Left lung (tissue), 10 donors: ENCODE data around the gene MAST2. TPM values are rescaled to one million over a fixed set of nuclear protein-coding genes. Genes with fewer than 3 reads are reported as not detected.
"Not testable (repeated sequence)": the region's sequence is repeated elsewhere in the genome, so short reads cannot be mapped to it uniquely, and the experiment has no call there.

Source experiments
- ATAC-seq: fragments of 200-7000 bp; cut with Tn5 transposase; one replicate; pipeline ENCODE4 v1.9.1; 2020; ENCODE audit warnings: moderate library complexity
- DNase-seq, 4 donors: peaks; one replicate each; pipeline ENCODE4 v3.0.0-alpha.2; 2013 to 2020
- H3K27ac ChIP-seq, 2 donors: fragments of 200-600 bp; sonication (generic) in 1 of 2; one replicate each; pipeline versions ENCODE4 v1.5.0 to v1.8.0; 2020 to 2021
- H3K27me3 ChIP-seq, 2 donors: fragments of 200-600 bp; sonication (generic) in 1 of 2; one replicate each; pipeline versions ENCODE4 v1.5.0 to v1.8.0; 2020 to 2021
- H3K36me3 ChIP-seq, 2 donors: fragments of 200-600 bp; sonication (generic) in 1 of 2; one replicate each; pipeline versions ENCODE4 v1.5.0 to v1.8.0; 2020 to 2021
- H3K4me1 ChIP-seq, 2 donors: fragments of 200-600 bp; one replicate each; pipeline ENCODE4 v1.8.0; 2021
- H3K4me3 ChIP-seq, 2 donors: fragments of 200-600 bp; sonication (generic) in 1 of 2; one replicate each; pipeline versions ENCODE4 v1.5.0 to v1.8.0; 2020 to 2021; ENCODE audit warnings: mild to moderate bottlenecking in 1 of 2
- H3K9me3 ChIP-seq, 2 donors: fragments of 200-600 bp; sonication (generic) in 1 of 2; one replicate each; pipeline versions ENCODE4 v1.5.0 to v1.8.0; 2020 to 2021
- intact Hi-C, 2 donors: fragments of 100-400 bp; cut with DNase I; formaldehyde crosslinking; loops; one replicate each; pipeline versions ENCODE4 v1.11.2 to v1.14.2; 2022
- polyA plus RNA-seq, 6 donors: library from polyadenylated mRNA; unstranded; fragments of 120-200 nt; gene quantifications; one replicate each; pipeline ENCODE4 v1.2.1, GENCODE V29; 2013; ENCODE audit not compliant: insufficient read length in 6 of 6
- total RNA-seq, 2 donors: library from RNA; stranded (reverse); fragmentation: NEBNext Ultra II Directional; extraction: Animal tissue kit (Norgen Biotek cat#: 25700); gene quantifications; one replicate each; pipeline ENCODE4 v1.2.1, GENCODE V29; 2021
- TF ChIP-seq, protein P1 (sequence below), 2 donors: fragments of 200-600 bp; sonication (generic) in 1 of 2; IDR thresholded peaks; one replicate each; pipeline versions ENCODE4 v1.5.0 to v1.8.0; 2021; ENCODE audit warnings: antibody characterized with exemption in 2 of 2
- donor health status: DM: no; HTN: yes; CAD: no.
- donor health status: DM: no; HTN: no; CAD: no.

Gene MAST2
- total and polyA plus RNA-seq, 8 donors = 27.3 to 74.4 (median 64.9) TPM

- DNase-seq (no peak), ATAC-seq (no peak)
- no peaks in the 10 kb centered on the region for H3K9me3 ChIP-seq
- intact Hi-C loops = no loop called here
- no peaks in the 10 kb centered on the region for H3K36me3 ChIP-seq
- no peak overlapping the region for H3K27ac ChIP-seq
- TF ChIP-seq, protein P1, sequence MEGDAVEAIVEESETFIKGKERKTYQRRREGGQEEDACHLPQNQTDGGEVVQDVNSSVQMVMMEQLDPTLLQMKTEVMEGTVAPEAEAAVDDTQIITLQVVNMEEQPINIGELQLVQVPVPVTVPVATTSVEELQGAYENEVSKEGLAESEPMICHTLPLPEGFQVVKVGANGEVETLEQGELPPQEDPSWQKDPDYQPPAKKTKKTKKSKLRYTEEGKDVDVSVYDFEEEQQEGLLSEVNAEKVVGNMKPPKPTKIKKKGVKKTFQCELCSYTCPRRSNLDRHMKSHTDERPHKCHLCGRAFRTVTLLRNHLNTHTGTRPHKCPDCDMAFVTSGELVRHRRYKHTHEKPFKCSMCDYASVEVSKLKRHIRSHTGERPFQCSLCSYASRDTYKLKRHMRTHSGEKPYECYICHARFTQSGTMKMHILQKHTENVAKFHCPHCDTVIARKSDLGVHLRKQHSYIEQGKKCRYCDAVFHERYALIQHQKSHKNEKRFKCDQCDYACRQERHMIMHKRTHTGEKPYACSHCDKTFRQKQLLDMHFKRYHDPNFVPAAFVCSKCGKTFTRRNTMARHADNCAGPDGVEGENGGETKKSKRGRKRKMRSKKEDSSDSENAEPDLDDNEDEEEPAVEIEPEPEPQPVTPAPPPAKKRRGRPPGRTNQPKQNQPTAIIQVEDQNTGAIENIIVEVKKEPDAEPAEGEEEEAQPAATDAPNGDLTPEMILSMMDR (IDR thresholded peaks at IDR 0.05) = no peak
- no peaks in the 10 kb centered on the region for H3K4me1 ChIP-seq
- H3K27me3 ChIP-seq = no peaks in the 10 kb centered on the region
- no peak overlapping the region for H3K4me3 ChIP-seq
These were observed 67.1 kb downstream of the MAST2 start for GRCh38 chr1:45870500-45870899.

DNA sequence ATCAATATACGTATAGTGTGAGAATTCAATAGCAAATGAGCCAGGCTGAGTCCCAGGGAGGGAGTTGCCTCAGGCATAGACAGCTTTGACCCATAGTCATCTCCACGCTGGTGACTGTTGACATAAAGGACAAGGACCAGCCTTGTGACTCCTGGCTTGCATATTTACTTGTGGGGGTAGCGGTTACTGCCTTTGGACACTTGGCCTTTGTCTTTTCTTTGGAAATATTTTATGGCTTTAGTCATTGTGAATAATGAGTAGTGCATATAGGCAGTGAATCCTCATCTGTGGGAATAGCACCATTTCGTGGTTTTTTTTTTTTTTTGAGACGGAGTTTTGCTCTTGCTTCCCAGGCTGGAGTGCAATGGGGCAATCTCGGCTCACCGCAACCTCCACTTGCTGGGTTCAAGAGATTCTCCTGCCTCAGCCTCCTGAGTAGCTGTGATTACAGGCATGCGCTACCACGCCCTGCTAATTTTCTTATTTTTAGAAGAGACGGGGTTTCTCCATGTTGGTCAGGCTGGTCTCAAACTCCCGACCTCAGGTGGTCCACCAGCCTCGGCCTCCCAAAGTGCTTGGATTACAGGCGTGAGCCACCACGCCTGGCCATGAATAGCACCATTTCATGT is 68.9 kb downstream of the MAST2 start:
- H3K36me3 ChIP-seq, H3K4me1 ChIP-seq, ATAC-seq, H3K9me3 ChIP-seq, H3K27ac ChIP-seq, H3K4me3 ChIP-seq, DNase-seq, intact Hi-C loops, H3K27me3 ChIP-seq: not testable (repeated sequence)

DNA sequence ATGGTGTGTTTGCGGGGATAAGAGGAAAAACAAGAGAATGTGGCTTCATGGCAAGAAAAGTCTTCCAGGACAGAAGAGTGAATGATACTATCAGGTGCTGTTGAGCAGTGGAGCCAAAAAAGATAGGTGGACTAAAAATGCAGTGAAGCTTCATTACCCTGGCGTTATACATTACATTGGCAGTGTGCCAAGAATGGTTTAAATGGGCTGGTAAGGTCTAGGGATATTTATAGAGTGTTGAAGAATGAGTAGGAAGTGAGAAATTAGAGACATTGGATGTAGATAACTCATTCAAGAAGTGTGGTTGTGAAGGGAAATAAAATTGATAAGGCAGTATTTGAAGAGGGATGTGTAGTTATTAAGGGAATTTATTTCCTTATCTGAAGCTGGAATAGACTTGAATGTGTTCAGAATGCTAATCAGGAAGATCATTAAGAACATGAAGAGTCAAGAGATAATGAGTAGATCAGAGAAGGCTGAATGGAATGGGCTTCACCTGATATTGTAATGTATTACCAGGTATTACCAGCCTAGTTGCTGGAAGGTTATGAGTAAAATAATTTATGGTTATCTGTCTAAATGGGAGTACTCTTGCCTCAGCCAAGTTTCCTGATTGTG is 72.7 kb downstream of the MAST2 start:
- Histone ChIP-seq H3K27me3 (no peaks in the 10 kb centered on the region), H3K9me3 (no peaks in the 10 kb centered on the region), H3K4me3 (no peak overlapping the region), H3K36me3 (no peaks in the 10 kb centered on the region), H3K4me1 (no peaks in the 10 kb centered on the region), H3K27ac (no peak overlapping the region)
- intact Hi-C loops = no loop called here
- DNase-seq (no peak), ATAC-seq (no peak)
- TF ChIP-seq, protein P1 (IDR thresholded peaks at IDR 0.05) = no peak

- TF ChIP-seq, protein P1 (IDR thresholded peaks at IDR 0.05) = no peak
- ATAC-seq (no peak), DNase-seq (no peak)
- Histone ChIP-seq H3K36me3 (no peaks in the 10 kb centered on the region), H3K4me3 (no peak overlapping the region), H3K27me3 (no peaks in the 10 kb centered on the region), H3K27ac (no peak overlapping the region), H3K9me3 (no peaks in the 10 kb centered on the region), H3K4me1 (no peaks in the 10 kb centered on the region)
- intact Hi-C loops = no loop called here
These were observed 73.9 kb downstream of the MAST2 start for GRCh38 chr1:45877264-45877663.

- H3K27me3 ChIP-seq = no peaks in the 10 kb centered on the region
- no peak overlapping the region for H3K4me3 ChIP-seq
- DNase-seq (no peak), ATAC-seq (no peak)
- H3K9me3 ChIP-seq = no peaks in the 10 kb centered on the region
- no peaks in the 10 kb centered on the region for H3K4me1 ChIP-seq
- intact Hi-C loops = no loop called here
- H3K36me3 ChIP-seq = no peaks in the 10 kb centered on the region
- no peak overlapping the region for H3K27ac ChIP-seq
- TF ChIP-seq, protein P1 (IDR thresholded peaks at IDR 0.05) = no peak
These were observed 76.6 kb downstream of the MAST2 start for GRCh38 chr1:45879885-45880598.
